Right ventricle myocardium superior (tissue), 1 donor: Measurements from ENCODE around the gene DPH1. TPM values are rescaled to one million over a fixed set of nuclear protein-coding genes. Genes with fewer than 3 reads are reported as not detected.
A peak's percentile ranks its signal among the peaks of the same experiment; 100 is the strongest.

Experiments used
- ATAC-seq: fragments of 200-7000 bp; cut with Tn5 transposase; one replicate; pipeline ENCODE4 v1.9.1; 2020; ENCODE audit warnings: mild to moderate bottlenecking; ENCODE audit not compliant: poor library complexity
- DNase-seq: peaks from one replicate; pipeline ENCODE4 v3.0.0-alpha.2; 2020
- intact Hi-C: fragments of 100-400 bp; cut with DNase I; formaldehyde crosslinking; loops from one replicate; pipeline ENCODE4 v1.11.2; 2022
- total RNA-seq: library from RNA; stranded (reverse); fragmentation: NEBNext Ultra II Directional; extraction: Animal tissue kit (Norgen Biotek cat#: 25700); gene quantifications from one replicate; pipeline ENCODE4 v1.2.1, GENCODE V29; 2021
- donor health status: DM: no; HTN: yes; CAD: no; lungs with severe emphysema.

DPH1 gene
- total RNA-seq, 1 donor from 2014 or later: 26.8 TPM

GRCh38 chr17:2041561-2042389 lies 11.8 kb downstream of the DPH1 start, which contains the start of gene OVCA2:
Gene OVCA2 (plus strand): TSS chr17:2042022. CDS start chr17:2042048, 26 bp downstream.
- intact Hi-C loops: loop anchor here (10.0 kb wide), 1 partner anchor 377 kb away; no protein-coding TSS in a partner anchor
- peak; percentile 97 for ATAC-seq
- DNase-seq: peak; percentile 96

DNA sequence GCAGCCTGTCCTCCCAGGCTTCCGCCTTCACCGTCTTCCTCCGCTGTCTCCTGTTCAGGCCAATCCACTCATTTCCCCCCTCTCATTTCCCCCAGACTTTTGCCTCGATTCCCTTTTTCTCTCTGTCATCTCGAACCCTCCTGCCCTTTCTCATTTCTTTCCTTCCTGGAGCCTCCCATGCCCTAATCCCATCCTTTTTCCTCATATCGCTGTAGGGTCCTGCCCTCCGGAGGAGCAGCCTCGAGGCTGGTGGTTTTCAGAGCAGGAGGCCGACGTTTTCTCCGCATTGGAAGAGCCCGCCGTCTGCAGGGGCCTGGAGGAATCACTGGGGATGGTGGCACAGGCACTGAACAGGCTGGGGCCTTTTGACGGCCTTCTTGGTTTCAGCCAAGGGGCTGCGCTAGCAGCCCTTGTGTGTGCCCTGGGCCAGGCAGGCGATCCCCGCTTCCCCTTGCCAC lies 12.5 kb downstream of the DPH1 start:
- intact Hi-C loops: loop anchor here (10.0 kb wide), 1 partner anchor 378 kb away; no protein-coding TSS in a partner anchor
- ATAC-seq: peak; percentile 8
- DNase-seq: no peak

GRCh38 chr17:2042933-2043332 lies 13.0 kb downstream of the DPH1 start:
- intact Hi-C loops: loop anchor here (10.0 kb wide), 1 partner anchor 378 kb away; no protein-coding TSS in a partner anchor
- no peak for DNase-seq
- ATAC-seq: no peak

DNA sequence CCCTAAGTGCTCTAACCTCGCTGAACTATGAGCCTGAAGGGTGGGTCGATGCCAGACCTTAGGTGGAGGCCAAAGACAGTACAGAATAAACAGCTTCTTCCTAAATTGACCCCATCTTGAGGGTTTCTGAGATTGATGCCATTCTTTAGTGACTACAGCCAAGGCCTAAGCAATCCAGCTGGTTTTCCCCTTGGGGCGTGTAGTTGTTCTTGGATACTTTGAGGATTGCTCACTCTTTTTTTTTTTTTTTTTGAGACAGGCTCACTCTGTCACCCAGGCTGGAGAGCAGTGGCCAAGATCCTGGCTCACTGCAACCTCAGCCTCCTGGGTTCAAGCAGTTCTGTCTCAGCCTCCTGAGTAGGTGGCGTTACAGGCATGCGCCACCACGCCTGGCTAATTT lies 13.8 kb downstream of the DPH1 start:
- no peak for DNase-seq
- ATAC-seq: no peak
- intact Hi-C loops: loop anchor here (10.0 kb wide), 1 partner anchor 379 kb away; no protein-coding TSS in a partner anchor

GRCh38 chr17:2044263-2044894 lies 14.4 kb downstream of the DPH1 start:
- ATAC-seq: no peak
- no peak for DNase-seq

DNA sequence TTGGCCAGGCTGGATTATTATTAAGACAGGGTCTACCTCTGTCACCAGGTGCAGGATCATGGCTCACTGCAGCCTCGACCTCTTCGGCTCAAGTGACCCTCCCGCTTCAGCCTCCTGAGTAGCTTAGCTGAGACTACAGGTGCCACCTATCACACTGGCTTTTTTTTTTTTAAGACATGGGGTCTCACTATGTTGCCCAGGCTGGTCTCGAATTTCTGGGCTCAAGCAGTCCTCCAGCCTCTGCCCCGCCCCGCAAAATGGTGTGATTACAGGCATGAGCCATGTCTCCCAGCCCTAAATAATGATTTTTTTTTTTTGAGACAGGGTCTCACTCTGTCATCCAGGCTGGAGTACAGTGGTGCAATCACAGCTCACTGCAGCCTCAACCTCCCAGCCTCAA lies 17.6 kb downstream of the DPH1 start:
- ATAC-seq (no peak), DNase-seq (no peak)
- intact Hi-C loops: loop anchor here (10.0 kb wide), 1 partner anchor 383 kb away; no protein-coding TSS in a partner anchor

More at GRCh38 chr17:2044263-2044894, 14.4 kb downstream of the DPH1 start:
- intact Hi-C loops: loop anchor here (10.0 kb wide), 1 partner anchor 380 kb away; no protein-coding TSS in a partner anchor

DNA sequence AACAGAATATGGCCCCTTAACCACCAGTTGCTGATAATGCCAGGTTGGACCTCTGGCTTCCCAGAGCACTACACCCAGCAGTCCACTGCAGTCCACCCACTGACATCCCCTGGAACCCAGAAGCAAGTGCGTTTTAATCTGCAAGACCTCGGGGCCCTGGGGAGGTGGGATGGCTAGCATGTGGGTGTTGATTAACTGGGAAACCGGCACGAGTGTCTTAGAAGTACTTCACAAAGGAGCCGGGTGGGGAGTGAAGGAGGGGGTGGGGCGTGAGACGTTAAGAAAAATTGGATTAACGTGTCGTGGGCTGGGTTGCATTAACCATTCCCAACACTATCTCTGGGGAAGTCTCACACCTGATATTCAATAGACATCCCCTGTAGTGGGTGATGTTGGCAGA lies 18.9 kb downstream of the DPH1 start:
- DNase-seq (no peak), ATAC-seq (no peak)
- intact Hi-C loops: loop anchor here (10.0 kb wide), 1 partner anchor 384 kb away; no protein-coding TSS in a partner anchor

GRCh38 chr17:2049333-2050299 lies 19.7 kb downstream of the DPH1 start:
- intact Hi-C loops: loop anchor here (10.0 kb wide), 1 partner anchor 385 kb away; no protein-coding TSS in a partner anchor
- ATAC-seq (peak; percentile 58), DNase-seq (peak; percentile 94)

DNA sequence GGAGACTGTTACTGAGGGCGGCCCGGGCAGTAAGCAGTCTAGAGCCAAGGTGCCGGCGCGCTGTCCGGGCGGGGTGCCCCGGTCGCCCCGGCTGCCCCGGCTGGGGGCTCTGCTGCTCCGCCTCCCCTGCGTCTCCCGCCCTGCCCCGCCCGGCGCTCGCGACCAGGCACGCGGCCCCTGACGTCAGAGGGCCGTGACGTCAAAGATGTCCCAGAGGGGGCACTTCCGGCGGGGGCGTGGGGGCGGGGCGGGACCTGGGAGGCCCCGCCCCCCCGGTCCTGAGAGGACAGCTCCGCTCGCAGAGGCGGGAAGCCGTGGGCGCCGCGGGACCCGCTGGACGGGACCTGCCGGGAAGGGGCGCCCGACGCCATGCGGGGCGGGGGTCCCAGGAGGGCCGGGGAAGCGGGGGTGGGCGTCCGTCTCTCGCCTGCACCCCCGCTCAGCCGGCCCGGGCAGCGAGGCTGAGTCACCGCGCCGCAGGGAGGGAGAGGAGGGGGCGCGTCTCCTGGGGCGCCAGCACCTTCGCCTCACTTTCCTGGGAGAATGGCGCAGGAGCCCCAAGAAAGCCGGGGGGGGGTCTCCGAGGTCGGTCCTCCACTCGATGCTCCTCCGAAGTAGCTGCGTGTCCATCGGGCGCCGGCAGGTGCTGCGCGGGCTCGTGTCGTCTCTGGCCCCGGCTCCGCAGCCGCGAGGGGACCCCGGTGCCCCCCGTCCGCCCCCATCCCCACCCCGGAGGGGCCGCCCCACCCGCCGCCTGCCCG lies 20.5 kb downstream of the DPH1 start:
- DNase-seq (peak; percentile 73), ATAC-seq (peak; percentile 43)
- intact Hi-C loops: no loop called here

GRCh38 chr17:2051061-2051932 lies 21.3 kb downstream of the DPH1 start:
- ATAC-seq: no peak
- DNase-seq: no peak
- intact Hi-C loops: no loop called here

GRCh38 chr17:2051933-2052559 lies 22.1 kb downstream of the DPH1 start:
- ATAC-seq: no peak
- intact Hi-C loops: loop anchor here (2.0 kb wide), 1 partner anchor 193 kb away; no protein-coding TSS in a partner anchor

DNA sequence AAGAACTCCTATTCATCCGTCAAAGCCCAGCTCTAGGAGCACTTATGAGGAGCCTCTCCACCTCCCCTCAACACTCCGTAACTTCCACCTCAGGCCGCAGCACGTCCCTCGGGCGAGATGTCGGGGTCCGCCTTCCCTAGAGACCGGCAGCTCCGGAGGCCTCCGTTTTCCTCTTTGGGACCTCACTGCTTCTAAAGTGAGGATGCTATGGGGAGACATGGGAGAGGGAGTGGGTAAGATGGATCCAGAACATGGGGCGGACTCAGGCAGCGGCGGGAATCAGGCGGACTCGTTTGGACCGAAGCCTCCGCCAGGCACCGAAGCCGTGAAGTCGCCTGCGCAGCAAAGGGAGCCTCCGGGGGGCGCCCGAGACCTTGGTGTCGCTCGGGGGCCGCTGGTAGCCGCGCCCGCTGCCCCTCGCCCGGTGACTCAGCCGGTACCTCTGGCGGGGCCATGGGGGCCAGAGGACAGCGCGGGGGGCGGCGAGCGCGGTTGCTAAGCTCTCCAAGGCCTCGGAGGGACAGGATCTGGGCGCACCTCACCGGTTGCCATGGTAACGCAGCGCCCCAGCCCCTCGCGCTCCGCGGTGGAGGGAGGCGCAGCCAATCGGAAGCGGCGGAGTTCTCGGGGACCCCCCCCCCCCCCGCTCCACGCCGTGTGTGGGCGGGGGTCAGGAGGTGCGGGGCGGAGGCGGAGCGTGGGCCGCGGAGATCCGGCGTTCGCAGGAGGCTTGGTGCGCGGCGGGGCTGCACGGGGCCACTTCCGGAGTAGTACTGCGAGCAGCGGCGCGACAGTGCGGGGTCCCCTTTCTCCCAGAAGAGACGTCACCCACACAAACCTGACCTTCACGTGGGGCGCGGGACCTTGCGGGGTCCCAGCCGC lies 23.7 kb downstream of the DPH1 start:
- DNase-seq: peak; percentile 86
- intact Hi-C loops: loop anchor here (2.0 kb wide), 1 partner anchor 191 kb away; no protein-coding TSS in a partner anchor
- ATAC-seq: peak; percentile 24

More at GRCh38 chr17:2051933-2052559, 22.1 kb downstream of the DPH1 start:
- DNase-seq: no peak

GRCh38 chr17:2054262-2054511 lies 24.2 kb downstream of the DPH1 start:
- intact Hi-C loops: no loop called here
- DNase-seq (no peak), ATAC-seq (no peak)

DNA sequence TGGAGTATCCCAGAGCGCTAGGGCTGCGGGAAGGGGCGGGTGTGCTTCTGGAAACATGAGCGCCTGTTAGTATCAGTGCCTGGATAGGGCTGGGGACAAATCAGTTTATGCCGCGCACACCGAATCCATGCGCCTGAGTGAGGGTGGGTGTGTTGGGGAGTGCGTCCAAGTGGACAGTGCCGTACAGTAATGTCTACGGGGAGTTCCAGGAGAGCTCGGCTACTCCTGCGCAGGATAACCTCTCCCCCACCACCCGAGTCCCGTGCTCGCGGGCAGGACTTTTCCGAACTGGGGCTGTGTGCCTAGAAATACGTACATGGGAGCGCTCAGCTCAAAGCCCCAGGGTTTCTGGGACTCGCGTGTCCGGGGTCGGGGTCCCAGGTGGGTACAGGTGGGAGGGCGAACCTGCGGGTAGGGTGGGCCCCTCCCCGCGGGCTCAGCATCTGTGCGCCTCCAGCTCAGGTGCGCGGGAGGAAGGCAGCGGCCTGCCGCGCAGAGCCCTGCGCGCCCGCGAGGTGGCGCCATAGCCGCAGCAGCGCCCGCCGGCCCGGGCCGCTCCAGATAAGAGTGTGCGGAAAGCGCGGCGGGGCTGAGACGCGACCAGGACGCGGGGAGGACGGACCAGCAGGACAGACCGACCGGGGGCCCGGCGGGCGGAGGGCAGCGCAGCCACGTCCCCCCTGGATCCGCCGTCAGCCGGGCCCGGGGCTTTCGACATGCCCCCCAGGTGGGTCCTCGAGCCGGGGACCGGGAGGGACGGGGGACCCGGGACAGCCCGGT lies 24.7 kb downstream of the DPH1 start, which contains the start of gene HIC1:
Gene HIC1, plus strand, starts transcription at position 592 of the 780 bp plus-strand sequence. CDS start 1,588 bp downstream, outside the sequence.
- intact Hi-C loops: loop anchor here (5.0 kb wide), 1 partner anchor 118 kb away; no protein-coding TSS in a partner anchor
- ATAC-seq (peak; percentile 72), DNase-seq (peak; percentile 89)
